GM12801 (cell line): Measurements from ENCODE around the gene SPTLC2.

Source experiments
- TF ChIP-seq, protein P1 (sequence below): IDR thresholded peaks from one replicate; pipeline ENCODE4 v1.5.1; 2011; ENCODE audit warnings: control low read depth; ENCODE audit not compliant: insufficient read length; ENCODE audit errors: extremely low read depth

SPTLC2 gene

DNA sequence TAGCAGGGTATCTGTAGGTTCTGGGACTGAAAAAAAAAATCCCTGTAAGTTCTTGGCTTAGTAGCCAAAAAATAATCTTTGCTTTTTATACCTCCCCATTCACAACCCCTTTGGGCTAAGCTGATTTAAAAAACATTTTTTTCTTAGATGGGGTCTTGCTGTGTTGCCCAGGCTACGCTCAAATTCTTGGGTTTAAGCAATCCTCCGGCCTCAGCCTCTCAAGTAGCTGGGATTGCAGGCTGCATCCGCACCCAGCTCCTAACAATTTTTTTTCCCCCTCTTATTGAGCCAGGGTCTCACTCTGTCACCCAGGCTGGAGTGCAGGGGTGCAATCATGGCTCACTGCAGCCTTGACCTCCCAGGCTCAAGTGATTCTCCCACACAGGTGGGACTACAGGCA lies 108.7 kb downstream of the SPTLC2 start:
- TF ChIP-seq, protein P1, sequence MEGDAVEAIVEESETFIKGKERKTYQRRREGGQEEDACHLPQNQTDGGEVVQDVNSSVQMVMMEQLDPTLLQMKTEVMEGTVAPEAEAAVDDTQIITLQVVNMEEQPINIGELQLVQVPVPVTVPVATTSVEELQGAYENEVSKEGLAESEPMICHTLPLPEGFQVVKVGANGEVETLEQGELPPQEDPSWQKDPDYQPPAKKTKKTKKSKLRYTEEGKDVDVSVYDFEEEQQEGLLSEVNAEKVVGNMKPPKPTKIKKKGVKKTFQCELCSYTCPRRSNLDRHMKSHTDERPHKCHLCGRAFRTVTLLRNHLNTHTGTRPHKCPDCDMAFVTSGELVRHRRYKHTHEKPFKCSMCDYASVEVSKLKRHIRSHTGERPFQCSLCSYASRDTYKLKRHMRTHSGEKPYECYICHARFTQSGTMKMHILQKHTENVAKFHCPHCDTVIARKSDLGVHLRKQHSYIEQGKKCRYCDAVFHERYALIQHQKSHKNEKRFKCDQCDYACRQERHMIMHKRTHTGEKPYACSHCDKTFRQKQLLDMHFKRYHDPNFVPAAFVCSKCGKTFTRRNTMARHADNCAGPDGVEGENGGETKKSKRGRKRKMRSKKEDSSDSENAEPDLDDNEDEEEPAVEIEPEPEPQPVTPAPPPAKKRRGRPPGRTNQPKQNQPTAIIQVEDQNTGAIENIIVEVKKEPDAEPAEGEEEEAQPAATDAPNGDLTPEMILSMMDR: no peak

DNA sequence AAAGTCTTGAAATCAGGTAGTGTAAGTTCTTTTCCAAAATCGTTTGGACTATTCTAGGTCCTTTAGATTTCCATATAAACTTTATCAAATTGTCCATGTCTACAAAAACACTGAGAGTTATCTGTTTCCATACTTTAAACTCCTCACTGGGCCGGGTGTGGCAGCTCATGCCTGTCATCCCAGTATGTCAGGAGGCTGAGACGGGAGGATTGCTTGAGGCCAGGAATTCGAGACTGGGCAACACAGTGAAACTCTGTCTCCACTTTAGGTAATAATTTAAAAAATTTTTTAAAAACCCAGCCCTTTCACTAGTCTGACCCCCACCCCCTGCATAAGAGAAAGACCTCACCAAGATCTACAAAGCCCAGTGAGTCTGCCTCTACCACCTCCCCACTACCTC lies 111.4 kb downstream of the SPTLC2 start:
- TF ChIP-seq, protein P1: no peak

DNA sequence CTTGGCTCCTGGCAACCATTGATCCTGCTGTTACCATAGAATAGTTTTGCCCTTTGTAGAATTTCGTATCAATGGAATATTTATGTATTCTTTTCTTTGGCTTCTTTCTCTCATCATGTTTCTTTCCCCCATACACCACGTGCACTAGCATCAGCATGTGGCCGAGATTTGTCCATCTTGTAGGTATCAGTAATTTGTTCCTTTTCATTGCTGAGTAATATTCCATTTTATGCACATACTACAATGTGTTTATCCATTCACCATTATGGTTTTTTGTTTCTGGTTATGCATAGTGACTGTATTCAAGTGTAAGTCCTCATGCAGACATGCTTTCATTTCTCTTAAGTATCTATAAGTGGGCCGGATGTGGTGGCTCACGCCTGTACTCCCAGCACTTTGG lies 113.3 kb downstream of the SPTLC2 start:
- TF ChIP-seq, protein P1: no peak

GRCh38 chr14:77502109-77502782 lies 114.2 kb downstream of the SPTLC2 start:
- TF ChIP-seq, protein P1: no peak

- TF ChIP-seq, protein P1: no peak
Measured at GRCh38 chr14:77498984-77499527, 117.4 kb downstream of the SPTLC2 start.

DNA sequence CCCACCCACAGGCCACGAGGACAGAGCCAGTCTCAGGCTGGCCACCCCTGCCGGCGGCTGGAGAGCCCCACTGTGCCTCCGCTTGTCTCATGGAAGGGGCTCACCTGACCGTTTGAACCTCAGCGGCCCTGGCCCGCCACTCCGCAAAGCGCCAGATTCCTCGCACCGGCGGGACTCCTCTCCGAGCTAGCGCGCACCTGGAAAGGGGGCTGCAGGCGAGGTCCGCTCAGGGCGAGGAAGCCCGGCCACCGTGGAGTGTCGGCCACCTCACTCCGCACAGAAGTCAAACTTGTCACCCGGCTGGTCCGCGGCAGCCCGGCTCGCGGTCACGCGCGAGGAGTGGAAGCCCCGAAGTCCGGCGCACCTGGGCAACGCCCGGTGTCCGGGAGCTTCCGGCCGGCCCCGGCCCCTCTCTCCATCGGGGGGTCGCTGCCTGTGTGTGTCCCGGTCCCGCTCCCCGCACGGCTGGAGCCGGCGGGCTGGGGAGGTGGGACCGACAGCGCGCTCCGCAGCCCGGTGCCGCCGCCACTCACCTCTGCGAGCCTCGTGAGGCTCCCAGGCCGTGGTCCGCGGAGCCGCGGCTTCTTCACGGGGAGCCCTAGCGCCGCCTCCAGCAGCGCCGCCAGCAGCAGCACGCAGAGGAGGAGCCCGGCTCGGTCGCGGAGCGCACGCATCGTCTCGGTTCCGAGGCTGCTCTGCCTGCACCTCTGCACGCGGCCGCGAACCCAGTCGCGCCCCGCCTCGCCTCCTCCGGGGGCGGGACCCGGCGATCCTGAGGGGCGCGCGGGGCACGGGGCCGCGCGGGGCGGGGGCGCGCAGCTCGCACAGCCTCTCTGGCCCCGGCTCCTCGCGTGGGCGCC lies 118.1 kb downstream of the SPTLC2 start, which contains the start of gene ISM2:
Gene ISM2, minus strand, starts transcription at position 697 of the 860 bp plus-strand sequence. Its CDS starts 23 bp downstream, at position 674.
- TF ChIP-seq, protein P1: no peak

DNA sequence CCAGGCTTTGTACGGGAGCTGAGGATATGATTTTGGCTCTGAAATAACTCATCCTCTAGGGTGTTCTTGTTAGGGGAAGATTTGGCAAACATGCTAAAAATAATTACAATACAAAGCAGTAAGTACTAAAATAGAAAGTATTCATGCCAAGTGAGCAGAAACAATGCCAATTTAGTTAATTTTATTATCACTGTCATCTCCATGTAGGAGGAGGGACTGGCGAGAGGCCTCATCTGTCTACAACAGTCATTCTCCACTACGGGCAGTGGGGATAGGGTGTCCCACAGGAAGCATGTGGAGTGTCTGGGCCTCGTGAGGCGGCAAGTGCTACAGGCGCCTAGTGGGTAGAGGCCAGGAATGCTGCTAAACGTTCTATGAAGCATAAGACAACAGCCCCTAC lies 121.1 kb downstream of the SPTLC2 start:
- TF ChIP-seq, protein P1: no peak
